ENCODE measurements around the gene SCFD2. TPM values are rescaled to one million over a fixed set of nuclear protein-coding genes. Genes with fewer than 3 reads are reported as not detected.

Gene SCFD2
- total RNA-seq, 4 donors from 2014 or later: 12.7 to 23.7 (median 18.3) TPM

GRCh38 chr4:52968691-52969090 lies 397.2 kb downstream of the SCFD2 start:
- no peak for TF ChIP-seq POLR2AphosphoS5 (IDR thresholded peaks at IDR 0.05)
- no peak for TF ChIP-seq CTCF (IDR thresholded peaks at IDR 0.05)
- no peak for TF ChIP-seq EP300 (IDR thresholded peaks at IDR 0.05; ENCODE audit: low read depth)
- TF ChIP-seq POLR2A (IDR thresholded peaks at IDR 0.05): no peak
- intact Hi-C loops (cut with DNase I; ENCODE audit: low total_unique reads) (no loop called here), in situ Hi-C loops (cut with MboI; ENCODE audit: low pct_ligation_motif_present in 1 of 4, low pct_unique_long_range_greater_than_20kb in 1 of 4, low sequenced_read_pairs in 3 of 4) (no loop called here)
- Histone ChIP-seq H3K36me3 (no peaks in the 10 kb centered on the region), H3K27me3 (no peaks in the 10 kb centered on the region), H3K9me3 (no peaks in the 10 kb centered on the region), H3K4me1 (no peaks in the 10 kb centered on the region), H3K27ac (no peak overlapping the region), H3K4me3 (no peak overlapping the region)
- no peak for DNase-seq
- 90 to 100% methylated on average over 1 to 3 of the region's 3 CpGs for WGBS, 2 donors (ENCODE audit: low coverage in 1 of 2)

GRCh38 chr4:52968241-52968640 lies 397.6 kb downstream of the SCFD2 start:
- Histone ChIP-seq H3K9me3 (no peaks in the 10 kb centered on the region), H3K4me3 (no peak overlapping the region), H3K27me3 (no peaks in the 10 kb centered on the region), H3K27ac (no peak overlapping the region), H3K4me1 (no peaks in the 10 kb centered on the region), H3K36me3 (no peaks in the 10 kb centered on the region)
- WGBS, 2 donors (ENCODE audit: low coverage in 1 of 2): 97 to 100% methylated on average over 3 to 5 of the region's 5 CpGs
- no peak for DNase-seq
- intact Hi-C loops (cut with DNase I; ENCODE audit: low total_unique reads): no loop called here
- in situ Hi-C loops (cut with MboI; ENCODE audit: low pct_ligation_motif_present in 1 of 4, low pct_unique_long_range_greater_than_20kb in 1 of 4, low sequenced_read_pairs in 3 of 4): no loop called here
- no peak for TF ChIP-seq CTCF (IDR thresholded peaks at IDR 0.05)
- no peak for TF ChIP-seq POLR2A (IDR thresholded peaks at IDR 0.05)

- no peaks in the 10 kb centered on the region for H3K4me1 ChIP-seq
- intact Hi-C loops (cut with DNase I; ENCODE audit: low total_unique reads): no loop called here
- in situ Hi-C loops (cut with MboI; ENCODE audit: low pct_ligation_motif_present in 1 of 4, low pct_unique_long_range_greater_than_20kb in 1 of 4, low sequenced_read_pairs in 3 of 4): no loop called here
- no peaks in the 10 kb centered on the region for H3K9me3 ChIP-seq
- no peaks in the 10 kb centered on the region for H3K27me3 ChIP-seq
- DNase-seq: no peak
- no peak overlapping the region for H3K27ac ChIP-seq
- no peak overlapping the region for H3K4me3 ChIP-seq
- no peaks in the 10 kb centered on the region for H3K36me3 ChIP-seq
- TF ChIP-seq CTCF (IDR thresholded peaks at IDR 0.05) (no peak), POLR2AphosphoS5 (IDR thresholded peaks at IDR 0.05) (no peak), POLR2A (IDR thresholded peaks at IDR 0.05) (no peak), EP300 (IDR thresholded peaks at IDR 0.05; ENCODE audit: low read depth) (no peak)
Observed at GRCh38 chr4:52966781-52967180, 399.1 kb downstream of the SCFD2 start.

- no peaks in the 10 kb centered on the region for H3K4me1 ChIP-seq
- H3K9me3 ChIP-seq: no peaks in the 10 kb centered on the region
- WGBS, 2 donors (ENCODE audit: low coverage in 1 of 2): 94 to 100% methylated on average over 5 of the region's 5 CpGs
- H3K27me3 ChIP-seq: no peaks in the 10 kb centered on the region
- DNase-seq: no peak
- no peaks in the 10 kb centered on the region for H3K36me3 ChIP-seq
- no peak for TF ChIP-seq POLR2AphosphoS5 (IDR thresholded peaks at IDR 0.05)
- no peak for TF ChIP-seq POLR2A (IDR thresholded peaks at IDR 0.05)
- TF ChIP-seq EP300 (IDR thresholded peaks at IDR 0.05; ENCODE audit: low read depth): no peak
- no peak for TF ChIP-seq CTCF (IDR thresholded peaks at IDR 0.05)
- H3K4me3 ChIP-seq: no peak overlapping the region
- intact Hi-C loops (cut with DNase I; ENCODE audit: low total_unique reads): no loop called here
- no peak overlapping the region for H3K27ac ChIP-seq
- in situ Hi-C loops (cut with MboI; ENCODE audit: low pct_ligation_motif_present in 1 of 4, low pct_unique_long_range_greater_than_20kb in 1 of 4, low sequenced_read_pairs in 3 of 4): no loop called here
Observed at GRCh38 chr4:52966172-52966571, 399.7 kb downstream of the SCFD2 start.
